ENCODE data around the gene ADAMTSL1.

ADAMTSL1 gene

GRCh38 chr9:18473652-18474279 is at the start of gene ADAMTSL1 (continued):
- TF ChIP-seq ZBTB49 (tag by site-specific recombination; IDR thresholded peaks at IDR 0.05; ENCODE audit: low read depth) (no peak), YY1 (tag by site-specific recombination; IDR thresholded peaks at IDR 0.05) (no peak), ZNF112 (tag by site-specific recombination; IDR thresholded peaks at IDR 0.05) (no peak), ZNF510 (tag by site-specific recombination; IDR thresholded peaks at IDR 0.05; ENCODE audit: insufficient replicate concordance) (no peak), SALL2 (tag by site-specific recombination; IDR thresholded peaks at IDR 0.05; ENCODE audit: borderline replicate concordance) (no peak), AEBP2 (tag by site-specific recombination; IDR thresholded peaks at IDR 0.05; ENCODE audit: borderline replicate concordance) (no peak), ZFP41 (tag by site-specific recombination; IDR thresholded peaks at IDR 0.05; ENCODE audit: borderline replicate concordance) (no peak), ZNF366 (tag by site-specific recombination; conservative IDR thresholded peaks at IDR 0.05) (no peak), OSR2 (tag by site-specific recombination; IDR thresholded peaks at IDR 0.05) (no peak), ZBTB48 (tag by site-specific recombination; IDR thresholded peaks at IDR 0.05) (no peak), ZSCAN16 (tag by site-specific recombination; IDR thresholded peaks at IDR 0.05) (no peak), ZBTB7A (tag by site-specific recombination; IDR thresholded peaks at IDR 0.05; ENCODE audit: low read depth) (no peak), ZSCAN30 (tag by site-specific recombination; IDR thresholded peaks at IDR 0.05) (no peak), ZFP37 (tag by site-specific recombination; IDR thresholded peaks at IDR 0.05) (no peak), KLF10 (tag by site-specific recombination; IDR thresholded peaks at IDR 0.05) (no peak), KLF16 (tag by site-specific recombination; IDR thresholded peaks at IDR 0.05) (no peak), ZBTB17 (tag by site-specific recombination; IDR thresholded peaks at IDR 0.05) (peak; percentile 63; the same call in 1 of the 2 replicates), ZNF558 (tag by site-specific recombination; IDR thresholded peaks at IDR 0.05) (no peak), PATZ1 (tag by site-specific recombination; IDR thresholded peaks at IDR 0.05) (0 out of 2 replicates have a peak, but pooled peaks have one; percentile 31), ZNF777 (tag by site-specific recombination; IDR thresholded peaks at IDR 0.05; ENCODE audit: borderline replicate concordance) (no peak), ZFHX2 (tag by site-specific recombination; conservative IDR thresholded peaks at IDR 0.05) (peak; percentile 29; the same call in 1 of the 2 replicates), REPIN1 (tag by site-specific recombination; IDR thresholded peaks at IDR 0.05; ENCODE audit: low read depth) (no peak), PRDM10 (tag by site-specific recombination; IDR thresholded peaks at IDR 0.05) (peak; percentile 90), WT1 (tag by site-specific recombination; IDR thresholded peaks at IDR 0.05) (no peak), ZBTB11 (tag by site-specific recombination; conservative IDR thresholded peaks at IDR 0.05; ENCODE audit: low read depth) (no peak), ZNF354C (tag by site-specific recombination; IDR thresholded peaks at IDR 0.05; ENCODE audit: borderline replicate concordance, low read depth) (no peak)
